ENCODE measurements around the gene OR51B4.
"Not testable (repeated sequence)": the region's sequence is repeated elsewhere in the genome, so short reads cannot be mapped to it uniquely, and the experiment has no call there.

OR51B4 gene

DNA sequence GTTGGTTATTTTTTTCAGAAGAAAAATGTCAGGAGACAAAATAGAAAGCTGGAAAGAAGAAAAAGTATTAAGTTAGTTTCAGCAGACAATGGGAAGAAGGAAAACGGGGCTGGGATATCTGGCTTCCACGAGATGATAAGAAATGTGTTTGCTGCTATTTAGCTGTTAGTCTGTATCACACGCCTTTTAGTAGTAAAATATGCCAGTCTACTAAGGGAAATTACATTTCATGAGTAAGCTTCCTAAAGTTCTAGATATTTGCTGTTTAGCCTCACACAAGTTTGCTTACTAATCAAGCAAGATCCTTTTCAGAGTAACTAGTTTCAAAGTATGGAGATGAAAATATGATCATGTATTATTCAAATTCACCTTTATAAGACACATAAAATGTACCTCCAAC is 1.5 kb downstream of the OR51B4 start:
- Mint-ChIP-seq H3K36me3 (ENCODE audit: low read depth) (no peaks in the 10 kb centered on the region), H3K27ac (no peak overlapping the region), H3K4me1 (no peaks in the 10 kb centered on the region), H3K9me3 (no peaks in the 10 kb centered on the region), H3K27me3 (ENCODE audit: low read depth, poor library complexity) (no peaks in the 10 kb centered on the region), H3K4me3 (no peak overlapping the region)
- no peak for TF ChIP-seq CTCF (IDR thresholded peaks at IDR 0.05)
- DNase-seq: no peak

- Mint-ChIP-seq H3K27me3 (ENCODE audit: low read depth, poor library complexity) (peaks cover 2% of the 10 kb centered on the region), H3K9me3 (no peaks in the 10 kb centered on the region), H3K36me3 (ENCODE audit: low read depth) (no peaks in the 10 kb centered on the region), H3K4me3 (no peak overlapping the region), H3K27ac (no peak overlapping the region), H3K4me1 (no peaks in the 10 kb centered on the region)
- DNase-seq: no peak
- TF ChIP-seq CTCF (IDR thresholded peaks at IDR 0.05): no peak
Measured at GRCh38 chr11:5298451-5298850, 3.3 kb downstream of the OR51B4 start.

DNA sequence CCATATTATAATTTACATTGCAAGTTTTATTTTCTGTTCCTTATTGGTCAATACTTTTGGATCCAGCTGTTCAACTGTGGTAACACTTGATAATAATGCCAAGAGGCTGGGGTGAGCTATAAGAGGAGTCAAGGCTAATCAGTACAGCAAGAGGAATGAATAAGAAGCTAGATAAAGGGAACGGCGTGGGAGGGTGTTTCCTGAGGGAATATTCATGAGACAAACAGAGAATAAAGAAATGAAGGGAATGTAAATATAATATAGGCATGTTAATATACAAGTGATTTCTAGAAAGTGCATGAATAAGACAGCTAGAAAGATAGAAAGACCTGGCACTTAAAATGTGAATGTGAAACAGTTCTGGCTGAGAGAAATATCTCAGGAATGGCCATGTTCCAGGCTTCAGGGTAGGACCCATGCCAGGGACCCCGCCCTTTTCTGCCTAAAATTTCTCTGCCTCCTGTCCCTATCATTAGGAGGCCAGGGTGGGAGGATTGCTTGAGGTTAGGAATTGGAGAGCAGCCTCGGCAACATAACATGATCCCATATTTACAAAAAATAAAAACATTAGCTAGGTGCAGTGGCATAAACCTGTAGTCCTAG is 3.9 kb downstream of the OR51B4 start:
- H3K4me1 Mint-ChIP-seq: no peaks in the 10 kb centered on the region
- no peak for DNase-seq
- H3K27me3 Mint-ChIP-seq (ENCODE audit: low read depth, poor library complexity): peaks cover 2% of the 10 kb centered on the region
- no peak for TF ChIP-seq CTCF (IDR thresholded peaks at IDR 0.05)
- no peaks in the 10 kb centered on the region for H3K36me3 Mint-ChIP-seq (ENCODE audit: low read depth)
- no peaks in the 10 kb centered on the region for H3K9me3 Mint-ChIP-seq
- no peak overlapping the region for H3K4me3 Mint-ChIP-seq
- H3K27ac Mint-ChIP-seq: no peak overlapping the region

DNA sequence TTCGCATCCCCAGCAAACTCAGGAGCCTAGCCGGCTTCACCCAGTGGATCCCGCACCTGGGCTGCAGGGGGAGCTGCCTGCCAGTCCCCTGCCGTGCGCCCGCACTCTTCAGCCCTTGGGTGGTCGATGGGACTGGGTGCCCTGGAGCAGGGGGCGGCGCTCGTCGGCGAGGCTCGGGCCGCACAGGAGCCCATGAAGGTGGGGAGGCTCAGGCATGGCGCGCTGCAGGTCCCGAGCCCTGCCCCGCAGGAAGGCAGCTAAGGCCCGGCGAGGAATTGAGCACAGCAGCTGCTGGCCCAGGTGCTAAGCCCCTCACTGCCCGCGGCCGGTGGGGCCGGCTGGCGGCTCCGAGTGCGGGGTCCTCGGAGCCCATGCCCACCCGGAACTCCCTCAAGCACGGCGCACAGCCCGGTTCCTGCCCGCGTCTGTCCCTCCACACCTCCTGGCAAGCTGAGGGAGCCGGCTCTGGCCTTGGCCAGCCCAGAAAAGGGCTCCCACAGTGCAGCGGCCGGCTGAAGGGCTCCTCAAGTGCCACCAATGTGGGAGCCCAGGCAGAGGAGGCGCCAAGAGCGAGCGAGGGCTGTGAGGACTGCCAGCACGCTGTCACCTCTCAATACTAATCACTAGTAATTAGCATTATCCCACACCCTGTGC is 7.3 kb downstream of the OR51B4 start:
- H3K36me3 Mint-ChIP-seq (ENCODE audit: low read depth); H3K4me3 Mint-ChIP-seq; H3K9me3 Mint-ChIP-seq; H3K27me3 Mint-ChIP-seq (ENCODE audit: low read depth, poor library complexity); DNase-seq; H3K27ac Mint-ChIP-seq; H3K4me1 Mint-ChIP-seq: not testable (repeated sequence)

- no peaks in the 10 kb centered on the region for H3K36me3 Mint-ChIP-seq (ENCODE audit: low read depth)
- peaks cover 7% of the 10 kb centered on the region for H3K27me3 Mint-ChIP-seq (ENCODE audit: low read depth, poor library complexity)
- H3K4me1 Mint-ChIP-seq: no peaks in the 10 kb centered on the region
- no peak overlapping the region for H3K4me3 Mint-ChIP-seq
- no peak overlapping the region for H3K27ac Mint-ChIP-seq
- TF ChIP-seq CTCF (IDR thresholded peaks at IDR 0.05): no peak
- no peaks in the 10 kb centered on the region for H3K9me3 Mint-ChIP-seq
- DNase-seq: no peak
Measured at GRCh38 chr11:5293028-5293427, 8.7 kb downstream of the OR51B4 start.

DNA sequence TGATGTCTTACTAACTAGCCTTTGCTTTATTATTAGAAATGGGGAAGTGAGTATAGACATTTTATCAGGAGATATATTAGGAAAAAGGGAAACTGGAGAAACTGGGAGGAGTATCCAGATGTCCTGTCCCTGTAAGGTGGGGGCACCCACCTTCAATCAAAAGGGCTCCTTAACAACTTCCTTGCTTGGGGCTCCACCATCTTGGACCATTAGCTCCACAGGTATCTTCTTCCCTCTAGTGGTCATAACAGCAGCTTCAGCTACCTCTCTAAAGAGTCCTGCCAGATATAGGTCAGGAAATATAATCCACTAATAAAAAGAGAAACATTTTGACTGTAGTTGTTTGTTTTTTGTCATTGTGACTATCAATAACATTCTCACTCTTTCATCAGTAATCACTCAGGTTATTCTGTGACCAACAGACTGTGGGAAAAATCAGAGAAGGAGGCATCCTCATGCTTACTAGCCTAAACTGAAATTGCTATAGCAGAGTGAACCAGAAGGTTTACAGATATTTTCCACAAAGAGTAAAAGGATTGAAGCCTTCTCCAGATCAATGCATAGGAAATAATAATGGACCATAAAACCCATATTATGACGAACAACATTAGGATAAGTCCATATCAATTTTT is 10.4 kb downstream of the OR51B4 start:
- Mint-ChIP-seq H3K4me3 (no peak overlapping the region), H3K27ac (no peak overlapping the region), H3K36me3 (ENCODE audit: low read depth) (no peaks in the 10 kb centered on the region), H3K9me3 (no peaks in the 10 kb centered on the region), H3K27me3 (ENCODE audit: low read depth, poor library complexity) (peaks cover 7% of the 10 kb centered on the region), H3K4me1 (no peaks in the 10 kb centered on the region)
- peak; percentile 56 for TF ChIP-seq CTCF (IDR thresholded peaks at IDR 0.05)
- DNase-seq: no peak
